HG03565 (cell line): Measurements from ENCODE around the gene ZC3H13.
"Not testable (repeated sequence)": the region's sequence is repeated elsewhere in the genome, so short reads cannot be mapped to it uniquely, and the experiment has no call there.

Experiments used
- ATAC-seq: cut with Tn5 transposase; IDR thresholded peaks from one replicate; pipeline ENCODE4 v1.9.1; 2021; ENCODE audit warnings: mild to moderate bottlenecking, moderate library complexity; ENCODE audit not compliant: unreplicated experiment

ZC3H13 gene

GRCh38 chr13:46015366-46015765 lies 37.2 kb downstream of the ZC3H13 start:
- no peak for ATAC-seq

- ATAC-seq: no peak
Observed at GRCh38 chr13:46012404-46012803, 40.1 kb downstream of the ZC3H13 start.

- no peak for ATAC-seq
Observed at GRCh38 chr13:46010148-46010547, 42.4 kb downstream of the ZC3H13 start.

- ATAC-seq: no peak
Observed at GRCh38 chr13:46008631-46009030, 43.9 kb downstream of the ZC3H13 start.

- no peak for ATAC-seq
Observed at GRCh38 chr13:46006688-46007452, 45.7 kb downstream of the ZC3H13 start.

GRCh38 chr13:46004491-46004890 lies 48.1 kb downstream of the ZC3H13 start:
- no peak for ATAC-seq

GRCh38 chr13:45996631-45997030 lies 55.9 kb downstream of the ZC3H13 start:
- no peak for ATAC-seq

GRCh38 chr13:45995245-45995644 lies 57.3 kb downstream of the ZC3H13 start:
- no peak for ATAC-seq

GRCh38 chr13:45994752-45995151 lies 57.8 kb downstream of the ZC3H13 start:
- ATAC-seq: no peak

GRCh38 chr13:45989607-45990006 lies 62.9 kb downstream of the ZC3H13 start:
- no peak for ATAC-seq

- ATAC-seq: not testable (repeated sequence)
Observed at GRCh38 chr13:45981127-45981526, 71.4 kb downstream of the ZC3H13 start.

GRCh38 chr13:45975337-45975736 lies 77.2 kb downstream of the ZC3H13 start:
- no peak for ATAC-seq

- no peak for ATAC-seq
Observed at GRCh38 chr13:45974500-45974899, 78.0 kb downstream of the ZC3H13 start.

GRCh38 chr13:45967589-45967988 lies 85.0 kb downstream of the ZC3H13 start:
- no peak for ATAC-seq

- no peak for ATAC-seq
Observed at GRCh38 chr13:45966715-45967114, 85.8 kb downstream of the ZC3H13 start.

- ATAC-seq: no peak
Observed at GRCh38 chr13:45961468-45961867, 91.1 kb downstream of the ZC3H13 start.

- no peak for ATAC-seq
Observed at GRCh38 chr13:45954836-45955800, 97.4 kb downstream of the ZC3H13 start.

GRCh38 chr13:45953082-45953481 lies 99.5 kb downstream of the ZC3H13 start:
- no peak for ATAC-seq

- ATAC-seq: no peak
Observed at GRCh38 chr13:45951724-45952123, 100.8 kb downstream of the ZC3H13 start.

- no peak for ATAC-seq
Observed at GRCh38 chr13:45951166-45951565, 101.4 kb downstream of the ZC3H13 start.

- ATAC-seq: no peak
Observed at GRCh38 chr13:45950386-45951000, 102.1 kb downstream of the ZC3H13 start.
